ENCODE results near the gene GPR34.
"Not testable (repeated sequence)": the region's sequence is repeated elsewhere in the genome, so short reads cannot be mapped to it uniquely, and the experiment has no call there.

The GPR34 gene

GRCh38 chrX:41688835-41689234, at the start of gene GPR34:
GPR34 (plus strand) TSS chrX:41688973; CDS start chrX:41695634, 6,661 bp downstream.
- peak; percentile 14 for DNase-seq

- not testable (repeated sequence) for DNase-seq
Observed at GRCh38 chrX:41646201-41646600, 42.6 kb upstream of the GPR34 start.

GRCh38 chrX:41653125-41653524, 35.6 kb upstream of the GPR34 start:
- DNase-seq: no peak

- no peak for DNase-seq
Observed at GRCh38 chrX:41655101-41655500, 33.7 kb upstream of the GPR34 start.

- DNase-seq: no peak
Observed at GRCh38 chrX:41655631-41656030, 33.1 kb upstream of the GPR34 start.

GRCh38 chrX:41661366-41662095, 27.2 kb upstream of the GPR34 start:
- DNase-seq: no peak

GRCh38 chrX:41664375-41664901, 24.3 kb upstream of the GPR34 start:
- no peak for DNase-seq

GRCh38 chrX:41664908-41665307, 23.9 kb upstream of the GPR34 start:
- DNase-seq: no peak

- DNase-seq: no peak
Observed at GRCh38 chrX:41665686-41666085, 23.1 kb upstream of the GPR34 start.

GRCh38 chrX:41666251-41666650, 22.5 kb upstream of the GPR34 start:
- DNase-seq: no peak

GRCh38 chrX:41667631-41668030, 21.1 kb upstream of the GPR34 start:
- DNase-seq: no peak

- DNase-seq: no peak
Observed at GRCh38 chrX:41670112-41670511, 18.7 kb upstream of the GPR34 start.

GRCh38 chrX:41671082-41671481, 17.7 kb upstream of the GPR34 start:
- DNase-seq: no peak

- no peak for DNase-seq
Observed at GRCh38 chrX:41672643-41673042, 16.1 kb upstream of the GPR34 start.

GRCh38 chrX:41676361-41676760, 12.4 kb upstream of the GPR34 start:
- not testable (repeated sequence) for DNase-seq

GRCh38 chrX:41677183-41678060, 11.4 kb upstream of the GPR34 start:
- no peak for DNase-seq

GRCh38 chrX:41684138-41684537, 4.6 kb upstream of the GPR34 start:
- DNase-seq: no peak

- DNase-seq: no peak
Observed at GRCh38 chrX:41684940-41685339, 3.8 kb upstream of the GPR34 start.

GRCh38 chrX:41686788-41687187, 2.0 kb upstream of the GPR34 start:
- no peak for DNase-seq

GRCh38 chrX:41688156-41688555, 617 bp upstream of the GPR34 start:
- no peak for DNase-seq

GRCh38 chrX:41689711-41690110, 938 bp downstream of the GPR34 start:
- DNase-seq: no peak

GRCh38 chrX:41692162-41692749, 3.5 kb downstream of the GPR34 start:
- DNase-seq: no peak

GRCh38 chrX:41693024-41693423, 4.3 kb downstream of the GPR34 start:
- DNase-seq: no peak

GRCh38 chrX:41695426-41695825, 6.7 kb downstream of the GPR34 start:
- DNase-seq: peak; percentile 22

Data from CD4-positive, alpha-beta T cell treated with Interleukin-12 subunit alpha and Interleukin-12 subunit beta, for 1 hour (primary cell).